ENCODE data around the gene BEX4. TPM values are rescaled to one million over a fixed set of nuclear protein-coding genes. Genes with fewer than 3 reads are reported as not detected.

Gene BEX4
- total and polyA plus RNA-seq, 2 of the 13 experiments (the other 11 are each of a cell fraction or from before 2014, with no cell fraction given) = not detected

DNA sequence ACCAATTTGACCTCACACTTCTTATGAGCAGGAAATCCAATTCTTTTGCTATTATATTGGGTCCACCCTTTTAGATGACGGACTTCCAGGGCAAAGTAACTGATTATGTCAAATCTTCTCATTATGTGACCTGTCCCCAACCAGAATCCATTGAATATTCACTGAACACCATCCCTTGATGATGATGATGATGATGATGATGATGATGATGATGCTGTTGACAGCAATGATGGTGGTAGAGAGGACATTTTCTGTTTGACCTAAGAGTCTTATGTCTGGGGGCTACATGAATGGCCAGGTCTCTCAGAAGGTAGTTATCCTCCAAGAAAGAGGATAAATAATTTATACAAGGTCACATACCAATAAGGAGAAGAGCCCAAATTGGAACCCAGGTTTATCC is 34.9 kb downstream of the BEX4 start:
- ATAC-seq = no peak
- ChIA-PET CTCF (ENCODE audit: low intra/inter-chr PET ratio, low total read pairs) (no interaction called here), POLR2A (no interaction called here)
- no TSS peak for BruUV-seq (replicated peaks)
- no peaks in the 10 kb centered on the region for H3K79me2 ChIP-seq (ENCODE audit: insufficient read depth, low read length)
- TF ChIP-seq TEAD2 (CRISPR knock-in tag; IDR thresholded peaks at IDR 0.05) (no peak), CREB1 (IDR thresholded peaks at IDR 0.05) (peak; percentile 61; the same call in 1 of the 2 replicates), CREB1 (CRISPR knock-in tag; IDR thresholded peaks at IDR 0.05) (no peak)
- in situ Hi-C loops (cut with HindIII; ENCODE audit: extremely low pct_ligation_motif_present, low pct_unique_long_range_greater_than_20kb) (no loop called here), intact Hi-C loops (cut with micrococcal nuclease; ENCODE audit: unreplicated experiment) (no loop called here)
- H3K4me3 ChIP-seq (replicated peaks in 1 of 3; ENCODE audit: insufficient read depth in 1 of 3, low read depth in 2 of 3, low read length in 3 of 3) = no peak overlapping the region
- peaks cover 8% of the 10 kb centered on the region; the same call in 1 of the 2 replicates for H3K4me1 ChIP-seq (ENCODE audit: insufficient read depth, low read length)
- no peaks in the 10 kb centered on the region for H3K27me3 ChIP-seq (ENCODE audit: control insufficient read depth in 1 of 2, insufficient read depth in 2 of 2, low read length in 2 of 2)
- WGBS (ENCODE audit: low lambda C conversion rate) = 27% methylated on average over 1 of the region's 1 CpG
- no peak overlapping the region for H3K4me2 ChIP-seq (ENCODE audit: low read depth, low read length)
- no peak overlapping the region for H3K9ac ChIP-seq (ENCODE audit: insufficient read depth, low read depth, low read length)
- no peaks in the 10 kb centered on the region for H3K9me3 ChIP-seq (ENCODE audit: low read length)
- no peak overlapping the region for H2AFZ ChIP-seq (ENCODE audit: low read length)
- no peak for DNase-seq (ENCODE audit: low spot score)
- H3K36me3 ChIP-seq (replicated peaks in 1 of 2; ENCODE audit: control insufficient read depth in 1 of 2, insufficient read depth in 2 of 2, low read length in 2 of 2) = no peaks in the 10 kb centered on the region
- no peak for FAIRE-seq
- no peak overlapping the region for H3K27ac ChIP-seq (ENCODE audit: extremely low read length, insufficient read depth, low read length)
- no peaks in the 10 kb centered on the region for H4K20me1 ChIP-seq (ENCODE audit: insufficient read depth, low read length)

GRCh38 chrX:103250977-103251376 is 36.1 kb downstream of the BEX4 start:
- no peak overlapping the region for H2AFZ ChIP-seq (ENCODE audit: low read length)
- in situ Hi-C loops (cut with HindIII; ENCODE audit: extremely low pct_ligation_motif_present, low pct_unique_long_range_greater_than_20kb) (no loop called here), intact Hi-C loops (cut with micrococcal nuclease; ENCODE audit: unreplicated experiment) (no loop called here)
- POLR2A ChIA-PET = no interaction called here
- no peaks in the 10 kb centered on the region for H3K27me3 ChIP-seq (ENCODE audit: control insufficient read depth in 1 of 2, insufficient read depth in 2 of 2, low read length in 2 of 2)
- DNase-seq (ENCODE audit: low spot score) (no peak), FAIRE-seq (no peak), ATAC-seq (no peak)
- H3K4me2 ChIP-seq (ENCODE audit: low read depth, low read length) = no peak overlapping the region
- H4K20me1 ChIP-seq (ENCODE audit: insufficient read depth, low read length) = no peaks in the 10 kb centered on the region
- H3K4me1 ChIP-seq (ENCODE audit: insufficient read depth, low read length) = peaks cover 17% of the 10 kb centered on the region
- no TSS peak for BruUV-seq (replicated peaks)
- CTCF ChIA-PET (ENCODE audit: low intra/inter-chr PET ratio, low total read pairs) = no interaction called here
- no peak overlapping the region for H3K4me3 ChIP-seq (replicated peaks in 1 of 3; ENCODE audit: insufficient read depth in 1 of 3, low read depth in 2 of 3, low read length in 3 of 3)
- H3K79me2 ChIP-seq (ENCODE audit: insufficient read depth, low read length) = no peaks in the 10 kb centered on the region
- WGBS (ENCODE audit: low lambda C conversion rate) = 100% methylated on average over 3 of the region's 5 CpGs
- no peak overlapping the region for H3K27ac ChIP-seq (ENCODE audit: extremely low read length, insufficient read depth, low read length)
- no peak overlapping the region for H3K9ac ChIP-seq (ENCODE audit: insufficient read depth, low read depth, low read length)
- H3K36me3 ChIP-seq (replicated peaks in 1 of 2; ENCODE audit: control insufficient read depth in 1 of 2, insufficient read depth in 2 of 2, low read length in 2 of 2) = no peaks in the 10 kb centered on the region
- no peaks in the 10 kb centered on the region for H3K9me3 ChIP-seq (ENCODE audit: low read length)
- TF ChIP-seq ZNF792 (CRISPR knock-in tag; IDR thresholded peaks at IDR 0.05) = no peak
- no peak for TF ChIP-seq FOXP1 (IDR thresholded peaks at IDR 0.05)
- no peak for TF ChIP-seq FOXP1 (CRISPR knock-in tag; IDR thresholded peaks at IDR 0.05)
- no peak for TF ChIP-seq THYN1 (CRISPR knock-in tag; IDR thresholded peaks at IDR 0.05; ENCODE audit: borderline replicate concordance, low read depth)
- TF ChIP-seq SSRP1 (CRISPR knock-in tag; IDR thresholded peaks at IDR 0.05) = no peak
- TF ChIP-seq AHR (CRISPR knock-in tag; IDR thresholded peaks at IDR 0.05) = no peak
- no peak for TF ChIP-seq MIXL1 (CRISPR knock-in tag; IDR thresholded peaks at IDR 0.05)
- no peak for TF ChIP-seq SMARCC2 (IDR thresholded peaks at IDR 0.05)
- TF ChIP-seq MED1 (CRISPR knock-in tag; IDR thresholded peaks at IDR 0.05) = no peak
- TF ChIP-seq GATAD2A (CRISPR knock-in tag; IDR thresholded peaks at IDR 0.05) = no peak
- no peak for TF ChIP-seq MED13 (CRISPR knock-in tag; IDR thresholded peaks at IDR 0.05)
- TF ChIP-seq HNF1A (IDR thresholded peaks at IDR 0.05; ENCODE audit: low read depth) = no peak
- no peak for TF ChIP-seq HNF1A (CRISPR knock-in tag; IDR thresholded peaks at IDR 0.05; ENCODE audit: borderline replicate concordance)
- no peak for TF ChIP-seq ZNF281 (CRISPR knock-in tag; IDR thresholded peaks at IDR 0.05; ENCODE audit: borderline replicate concordance)
